Measurements from ENCODE around the gene NRXN3.

Gene NRXN3

DNA sequence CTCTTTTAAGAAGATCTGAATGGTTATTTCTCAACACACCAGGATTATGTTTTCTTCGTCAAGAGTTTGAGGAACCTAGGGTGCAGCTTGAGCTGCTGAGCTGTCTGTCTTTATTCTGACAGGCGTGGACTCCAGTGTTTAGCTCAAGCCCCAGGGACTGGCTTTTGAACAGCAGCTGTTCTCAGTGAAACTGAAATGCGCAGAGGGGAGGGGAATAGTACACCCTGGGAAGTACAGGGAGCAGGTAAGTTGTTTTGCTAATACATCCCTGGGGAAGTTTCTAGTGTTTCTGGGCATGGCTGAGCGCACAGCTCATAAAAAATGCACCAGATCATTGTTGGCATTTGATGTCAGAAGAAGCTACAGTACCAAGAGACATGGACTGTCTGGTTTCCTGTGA is 1381.3 kb downstream of the NRXN3 start:
- H3K27me3 ChIP-seq (replicated peaks; ENCODE audit: control insufficient read depth, insufficient read depth, low read length, poor library complexity, severe bottlenecking): no peaks in the 10 kb centered on the region
- H3K9me3 ChIP-seq (ENCODE audit: control insufficient read depth, low read length): no peaks in the 10 kb centered on the region
- H3K4me1 ChIP-seq (ENCODE audit: control insufficient read depth, insufficient read depth, low read length, poor library complexity, severe bottlenecking): no peaks in the 10 kb centered on the region
- H3K27ac ChIP-seq (ENCODE audit: insufficient read depth, low read length, poor library complexity, severe bottlenecking): no peak overlapping the region
- DNase-seq: no peak
- H3K36me3 ChIP-seq (ENCODE audit: control insufficient read depth, insufficient read depth, low read length): no peaks in the 10 kb centered on the region
- H3K4me3 ChIP-seq (ENCODE audit: insufficient read depth, low read depth, low read length, poor library complexity, severe bottlenecking): no peak overlapping the region

DNA sequence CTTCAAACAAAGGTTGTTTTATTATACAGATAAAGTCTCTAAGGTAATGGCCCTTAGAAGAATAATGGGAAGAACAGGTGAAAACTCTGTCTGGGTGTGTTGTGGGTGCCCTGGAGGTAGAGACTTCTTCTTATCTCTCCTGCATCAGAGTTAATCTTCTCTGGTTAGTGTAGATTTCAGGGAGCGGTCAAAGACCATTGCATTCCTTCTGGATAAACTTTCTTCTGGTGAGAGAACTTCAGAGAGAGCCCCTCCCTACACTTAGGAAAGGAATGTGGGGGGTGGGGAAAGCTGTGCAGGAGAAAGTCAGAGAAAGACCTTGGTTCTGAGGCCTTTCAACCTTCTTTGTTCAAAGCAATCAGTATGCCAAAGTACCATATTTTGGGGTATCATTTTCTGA is 1382.6 kb downstream of the NRXN3 start:
- Histone ChIP-seq H3K4me3 (ENCODE audit: insufficient read depth, low read depth, low read length, poor library complexity, severe bottlenecking) (no peak overlapping the region), H3K27ac (ENCODE audit: insufficient read depth, low read length, poor library complexity, severe bottlenecking) (no peak overlapping the region), H3K27me3 (replicated peaks; ENCODE audit: control insufficient read depth, insufficient read depth, low read length, poor library complexity, severe bottlenecking) (no peaks in the 10 kb centered on the region), H3K4me1 (ENCODE audit: control insufficient read depth, insufficient read depth, low read length, poor library complexity, severe bottlenecking) (no peaks in the 10 kb centered on the region), H3K36me3 (ENCODE audit: control insufficient read depth, insufficient read depth, low read length) (no peaks in the 10 kb centered on the region), H3K9me3 (ENCODE audit: control insufficient read depth, low read length) (no peaks in the 10 kb centered on the region)
- no peak for DNase-seq

- Histone ChIP-seq H3K36me3 (ENCODE audit: control insufficient read depth, insufficient read depth, low read length) (no peaks in the 10 kb centered on the region), H3K4me3 (ENCODE audit: insufficient read depth, low read depth, low read length, poor library complexity, severe bottlenecking) (no peak overlapping the region), H3K4me1 (ENCODE audit: control insufficient read depth, insufficient read depth, low read length, poor library complexity, severe bottlenecking) (no peaks in the 10 kb centered on the region)
These were observed 1384.6 kb downstream of the NRXN3 start for GRCh38 chr14:79554816-79555215.

DNA sequence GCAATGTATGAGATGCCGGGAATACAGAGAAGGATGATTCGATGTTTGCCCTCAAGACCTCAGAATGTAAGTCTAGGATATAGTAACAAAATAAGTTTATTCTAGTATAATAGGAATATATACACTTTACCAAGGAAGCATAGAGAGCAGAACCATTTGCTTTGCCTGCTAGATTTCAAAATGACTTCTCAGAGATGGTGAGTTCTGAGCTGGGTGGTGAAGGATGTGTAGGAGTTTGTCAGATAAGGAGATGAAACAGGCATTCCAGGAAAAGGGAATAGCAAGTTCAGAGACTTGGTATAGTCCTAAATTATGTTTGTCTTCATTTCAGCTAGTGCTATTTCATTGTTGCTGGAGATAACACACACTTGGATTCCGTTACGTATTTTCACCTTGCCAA is 1385.3 kb downstream of the NRXN3 start:
- H3K9me3 ChIP-seq (ENCODE audit: control insufficient read depth, low read length): no peaks in the 10 kb centered on the region
- H3K27me3 ChIP-seq (replicated peaks; ENCODE audit: control insufficient read depth, insufficient read depth, low read length, poor library complexity, severe bottlenecking): no peaks in the 10 kb centered on the region
- H3K36me3 ChIP-seq (ENCODE audit: control insufficient read depth, insufficient read depth, low read length): no peaks in the 10 kb centered on the region
- no peaks in the 10 kb centered on the region for H3K4me1 ChIP-seq (ENCODE audit: control insufficient read depth, insufficient read depth, low read length, poor library complexity, severe bottlenecking)
- H3K4me3 ChIP-seq (ENCODE audit: insufficient read depth, low read depth, low read length, poor library complexity, severe bottlenecking): no peak overlapping the region
- no peak overlapping the region for H3K27ac ChIP-seq (ENCODE audit: insufficient read depth, low read length, poor library complexity, severe bottlenecking)
- DNase-seq: no peak

More at GRCh38 chr14:79554816-79555215, 1384.6 kb downstream of the NRXN3 start:
- H3K27me3 ChIP-seq (replicated peaks; ENCODE audit: control insufficient read depth, insufficient read depth, low read length, poor library complexity, severe bottlenecking): no peaks in the 10 kb centered on the region
- DNase-seq: no peak
- no peaks in the 10 kb centered on the region for H3K9me3 ChIP-seq (ENCODE audit: control insufficient read depth, low read length)
- H3K27ac ChIP-seq (ENCODE audit: insufficient read depth, low read length, poor library complexity, severe bottlenecking): no peak overlapping the region

- Histone ChIP-seq H3K4me3 (ENCODE audit: insufficient read depth, low read depth, low read length, poor library complexity, severe bottlenecking) (no peak overlapping the region), H3K27ac (ENCODE audit: insufficient read depth, low read length, poor library complexity, severe bottlenecking) (no peak overlapping the region), H3K27me3 (replicated peaks; ENCODE audit: control insufficient read depth, insufficient read depth, low read length, poor library complexity, severe bottlenecking) (no peaks in the 10 kb centered on the region), H3K9me3 (ENCODE audit: control insufficient read depth, low read length) (no peaks in the 10 kb centered on the region), H3K4me1 (ENCODE audit: control insufficient read depth, insufficient read depth, low read length, poor library complexity, severe bottlenecking) (no peaks in the 10 kb centered on the region), H3K36me3 (ENCODE audit: control insufficient read depth, insufficient read depth, low read length) (no peaks in the 10 kb centered on the region)
- no peak for DNase-seq
These were observed 1387.1 kb downstream of the NRXN3 start for GRCh38 chr14:79557309-79557708.

- H3K27ac ChIP-seq (ENCODE audit: insufficient read depth, low read length, poor library complexity, severe bottlenecking): no peak overlapping the region
- no peaks in the 10 kb centered on the region for H3K4me1 ChIP-seq (ENCODE audit: control insufficient read depth, insufficient read depth, low read length, poor library complexity, severe bottlenecking)
- no peaks in the 10 kb centered on the region for H3K9me3 ChIP-seq (ENCODE audit: control insufficient read depth, low read length)
- H3K4me3 ChIP-seq (ENCODE audit: insufficient read depth, low read depth, low read length, poor library complexity, severe bottlenecking): no peak overlapping the region
- no peaks in the 10 kb centered on the region for H3K27me3 ChIP-seq (replicated peaks; ENCODE audit: control insufficient read depth, insufficient read depth, low read length, poor library complexity, severe bottlenecking)
- no peaks in the 10 kb centered on the region for H3K36me3 ChIP-seq (ENCODE audit: control insufficient read depth, insufficient read depth, low read length)
- DNase-seq: no peak
These were observed 1392.0 kb downstream of the NRXN3 start for GRCh38 chr14:79562185-79562584.

DNA sequence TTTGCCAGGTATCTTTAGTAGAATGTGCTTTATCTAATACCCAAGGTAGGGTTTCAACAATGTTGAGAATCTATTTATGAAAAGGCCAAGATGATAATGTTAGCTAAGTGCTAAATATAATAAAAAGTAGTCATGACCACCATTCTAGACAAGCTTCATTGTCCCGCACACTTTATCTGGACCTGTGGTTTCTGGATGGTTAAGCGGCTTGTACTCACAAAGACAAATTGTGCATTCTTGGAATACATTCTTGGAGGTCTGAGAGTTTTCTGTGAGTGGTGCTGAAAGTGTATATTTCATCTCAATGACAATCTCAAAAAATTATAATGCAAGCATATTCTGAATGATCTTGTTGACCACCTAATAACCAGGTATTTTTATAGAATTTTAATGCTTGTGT is 1394.2 kb downstream of the NRXN3 start:
- DNase-seq: no peak
- Histone ChIP-seq H3K27me3 (replicated peaks; ENCODE audit: control insufficient read depth, insufficient read depth, low read length, poor library complexity, severe bottlenecking) (no peaks in the 10 kb centered on the region), H3K36me3 (ENCODE audit: control insufficient read depth, insufficient read depth, low read length) (no peaks in the 10 kb centered on the region), H3K9me3 (ENCODE audit: control insufficient read depth, low read length) (no peaks in the 10 kb centered on the region), H3K4me1 (ENCODE audit: control insufficient read depth, insufficient read depth, low read length, poor library complexity, severe bottlenecking) (no peaks in the 10 kb centered on the region), H3K27ac (ENCODE audit: insufficient read depth, low read length, poor library complexity, severe bottlenecking) (no peak overlapping the region), H3K4me3 (ENCODE audit: insufficient read depth, low read depth, low read length, poor library complexity, severe bottlenecking) (no peak overlapping the region)

DNA sequence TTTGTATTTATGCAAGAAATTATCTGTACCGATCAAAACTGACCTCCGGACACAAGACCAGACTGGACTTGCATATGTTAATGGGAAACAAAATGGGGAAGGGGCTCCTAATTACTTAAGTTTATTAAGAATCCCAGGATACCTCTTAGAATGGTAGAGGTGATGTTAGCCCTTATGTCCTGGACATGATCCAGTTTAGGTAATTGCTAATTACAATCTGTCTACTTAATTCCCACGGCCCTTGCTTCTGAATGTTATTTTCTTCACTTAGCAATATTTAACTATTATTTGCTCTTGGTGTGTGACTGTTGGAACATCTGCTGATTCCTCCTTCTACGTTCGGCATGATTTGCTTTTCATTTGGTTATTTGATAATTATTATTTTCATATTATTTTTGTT is 1397.1 kb downstream of the NRXN3 start:
- H3K27ac ChIP-seq (ENCODE audit: insufficient read depth, low read length, poor library complexity, severe bottlenecking): no peak overlapping the region
- no peak overlapping the region for H3K4me3 ChIP-seq (ENCODE audit: insufficient read depth, low read depth, low read length, poor library complexity, severe bottlenecking)
- H3K27me3 ChIP-seq (replicated peaks; ENCODE audit: control insufficient read depth, insufficient read depth, low read length, poor library complexity, severe bottlenecking): no peaks in the 10 kb centered on the region
- H3K4me1 ChIP-seq (ENCODE audit: control insufficient read depth, insufficient read depth, low read length, poor library complexity, severe bottlenecking): no peaks in the 10 kb centered on the region
- H3K9me3 ChIP-seq (ENCODE audit: control insufficient read depth, low read length): no peaks in the 10 kb centered on the region
- DNase-seq: no peak
- H3K36me3 ChIP-seq (ENCODE audit: control insufficient read depth, insufficient read depth, low read length): no peaks in the 10 kb centered on the region

- no peak for DNase-seq
- H3K9me3 ChIP-seq (ENCODE audit: control insufficient read depth, low read length): no peaks in the 10 kb centered on the region
- H3K36me3 ChIP-seq (ENCODE audit: control insufficient read depth, insufficient read depth, low read length): no peaks in the 10 kb centered on the region
- no peak overlapping the region for H3K27ac ChIP-seq (ENCODE audit: insufficient read depth, low read length, poor library complexity, severe bottlenecking)
- H3K4me1 ChIP-seq (ENCODE audit: control insufficient read depth, insufficient read depth, low read length, poor library complexity, severe bottlenecking): no peaks in the 10 kb centered on the region
- H3K4me3 ChIP-seq (ENCODE audit: insufficient read depth, low read depth, low read length, poor library complexity, severe bottlenecking): no peak overlapping the region
- H3K27me3 ChIP-seq (replicated peaks; ENCODE audit: control insufficient read depth, insufficient read depth, low read length, poor library complexity, severe bottlenecking): no peaks in the 10 kb centered on the region
These were observed 1398.4 kb downstream of the NRXN3 start for GRCh38 chr14:79568594-79568993.

DNA sequence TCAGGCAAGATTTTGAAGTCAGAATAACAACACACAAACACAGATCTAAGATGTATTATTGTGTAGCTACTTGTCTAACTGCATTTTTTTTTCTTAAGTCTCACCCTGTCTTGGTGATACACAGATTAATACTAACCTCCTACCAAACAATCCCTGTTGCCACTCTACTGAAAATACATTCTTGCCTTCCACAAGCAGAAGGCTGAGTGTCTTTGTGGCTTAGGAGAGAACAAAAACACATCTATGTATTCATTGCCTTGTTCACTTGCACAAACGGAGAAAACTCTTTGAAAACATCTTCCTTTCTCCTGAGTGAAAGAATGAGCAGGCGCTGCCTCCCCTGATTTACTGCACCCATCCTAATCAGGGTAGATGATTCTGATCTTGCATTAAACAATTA is 1398.9 kb downstream of the NRXN3 start:
- H3K4me3 ChIP-seq (ENCODE audit: insufficient read depth, low read depth, low read length, poor library complexity, severe bottlenecking): no peak overlapping the region
- no peaks in the 10 kb centered on the region for H3K27me3 ChIP-seq (replicated peaks; ENCODE audit: control insufficient read depth, insufficient read depth, low read length, poor library complexity, severe bottlenecking)
- H3K27ac ChIP-seq (ENCODE audit: insufficient read depth, low read length, poor library complexity, severe bottlenecking): no peak overlapping the region
- DNase-seq: no peak
- H3K36me3 ChIP-seq (ENCODE audit: control insufficient read depth, insufficient read depth, low read length): no peaks in the 10 kb centered on the region
- no peaks in the 10 kb centered on the region for H3K9me3 ChIP-seq (ENCODE audit: control insufficient read depth, low read length)
- H3K4me1 ChIP-seq (ENCODE audit: control insufficient read depth, insufficient read depth, low read length, poor library complexity, severe bottlenecking): no peaks in the 10 kb centered on the region

DNA sequence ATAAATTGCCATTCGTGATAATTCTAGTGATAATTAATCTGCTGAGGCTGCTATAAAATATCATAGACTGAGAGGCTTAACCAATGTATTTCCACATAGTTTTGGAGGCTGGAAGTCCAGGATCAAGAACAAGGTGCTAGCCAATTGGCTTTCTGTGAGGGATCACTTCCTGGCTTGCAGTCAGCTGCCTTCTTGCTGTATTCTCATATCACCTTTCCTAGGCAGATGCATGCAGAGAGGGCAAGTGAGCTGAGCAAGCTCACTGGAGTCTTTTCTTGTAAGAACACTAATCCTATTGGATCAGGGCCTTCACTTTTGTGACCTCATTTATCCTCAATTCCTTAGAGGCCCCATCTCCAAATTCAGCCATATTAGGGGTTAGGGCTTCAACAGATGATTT is 1400.5 kb downstream of the NRXN3 start:
- Histone ChIP-seq H3K36me3 (ENCODE audit: control insufficient read depth, insufficient read depth, low read length) (no peaks in the 10 kb centered on the region), H3K4me1 (ENCODE audit: control insufficient read depth, insufficient read depth, low read length, poor library complexity, severe bottlenecking) (no peaks in the 10 kb centered on the region), H3K9me3 (ENCODE audit: control insufficient read depth, low read length) (no peaks in the 10 kb centered on the region), H3K27me3 (replicated peaks; ENCODE audit: control insufficient read depth, insufficient read depth, low read length, poor library complexity, severe bottlenecking) (no peaks in the 10 kb centered on the region), H3K4me3 (ENCODE audit: insufficient read depth, low read depth, low read length, poor library complexity, severe bottlenecking) (no peak overlapping the region), H3K27ac (ENCODE audit: insufficient read depth, low read length, poor library complexity, severe bottlenecking) (no peak overlapping the region)
- DNase-seq: no peak

All from effector memory CD4-positive, alpha-beta T cell (primary cell).